GM23338 (cell line): Measurements from ENCODE around the gene ZNF101. TPM values are rescaled to one million over a fixed set of nuclear protein-coding genes. Genes with fewer than 3 reads are reported as not detected.

Experiments used
- CREB1 ChIP-seq: fragments of 250-450 bp; sonication (Bioruptor Pico); IDR thresholded peaks from 2 replicates; pipeline ENCODE4 v1.5.0; 2020; ENCODE audit warnings: low read depth, mild to moderate bottlenecking, moderate library complexity
- EZH2 ChIP-seq: fragments of 200-600 bp; sonication (generic); IDR thresholded peaks from one replicate; pipeline ENCODE4 v1.8.0; 2017; ENCODE audit warnings: antibody characterized with exemption, mild to moderate bottlenecking, low read depth; ENCODE audit not compliant: unreplicated experiment
- EZH2phosphoT487 ChIP-seq: fragments of 200-600 bp; sonication (generic); IDR thresholded peaks from one replicate; pipeline ENCODE4 v1.8.1; 2018; ENCODE audit warnings: antibody characterized with exemption; ENCODE audit not compliant: unreplicated experiment
- JUNB ChIP-seq: IDR thresholded peaks from one replicate; pipeline ENCODE4 v1.6.1; 2016; ENCODE audit warnings: antibody characterized with exemption; ENCODE audit not compliant: unreplicated experiment
- NANOG ChIP-seq: IDR thresholded peaks from 2 replicates; pipeline ENCODE4 v1.6.1; 2016; ENCODE audit warnings: antibody characterized with exemption, borderline replicate concordance
- POLR2AphosphoS5 ChIP-seq: IDR thresholded peaks from 2 replicates; pipeline ENCODE4 v1.6.1; 2016; ENCODE audit warnings: antibody characterized with exemption, low read depth
- STAT1 ChIP-seq: IDR thresholded peaks from one replicate; pipeline ENCODE4 v1.6.1; 2016; ENCODE audit warnings: antibody characterized with exemption; ENCODE audit not compliant: unreplicated experiment
- ZNF114 ChIP-seq: fragments of 250-450 bp; sonication (Bioruptor Pico); IDR thresholded peaks from 2 replicates; pipeline ENCODE4 v1.5.0; 2020; ENCODE audit warnings: mild to moderate bottlenecking, moderate library complexity
- ZNF331 ChIP-seq: fragments of 250-450 bp; sonication (Bioruptor Pico); IDR thresholded peaks from 2 replicates; pipeline ENCODE4 v1.5.0; 2020; ENCODE audit warnings: low read depth, mild to moderate bottlenecking, moderate library complexity
- polyA plus RNA-seq: library from polyadenylated mRNA; unstranded; fragments of >200 nt; fragmentation: Nextera tagmentation; extraction: Ambion mirVana; gene quantifications from 2 replicates; pipeline ENCODE4 v1.2.1, GENCODE V29; 2016
- total RNA-seq: library from RNA; depleted of rRNA; stranded (reverse); fragments of >200 nt; shearing (Covaris generic); gene quantifications from 2 replicates; pipeline ENCODE4 v1.2.3, GENCODE V29; 2014
- TF ChIP-seq, protein P1 (sequence below): fragments of 250-450 bp; sonication (Bioruptor Pico); IDR thresholded peaks from 2 replicates; pipeline ENCODE4 v1.5.0; 2020; ENCODE audit warnings: mild to moderate bottlenecking, moderate library complexity
- TF ChIP-seq, protein P2 (sequence below): IDR thresholded peaks from 2 replicates; pipeline ENCODE4 v1.6.1; 2016; ENCODE audit warnings: antibody characterized with exemption
- TF ChIP-seq, protein P3 (sequence below): IDR thresholded peaks from one replicate; pipeline ENCODE4 v1.6.1; 2018; ENCODE audit warnings: antibody characterized with exemption; ENCODE audit not compliant: unreplicated experiment

The ZNF101 gene
- total and polyA plus RNA-seq, 2 experiments from 2014 or later = 46.4 to 47.9 TPM

DNA sequence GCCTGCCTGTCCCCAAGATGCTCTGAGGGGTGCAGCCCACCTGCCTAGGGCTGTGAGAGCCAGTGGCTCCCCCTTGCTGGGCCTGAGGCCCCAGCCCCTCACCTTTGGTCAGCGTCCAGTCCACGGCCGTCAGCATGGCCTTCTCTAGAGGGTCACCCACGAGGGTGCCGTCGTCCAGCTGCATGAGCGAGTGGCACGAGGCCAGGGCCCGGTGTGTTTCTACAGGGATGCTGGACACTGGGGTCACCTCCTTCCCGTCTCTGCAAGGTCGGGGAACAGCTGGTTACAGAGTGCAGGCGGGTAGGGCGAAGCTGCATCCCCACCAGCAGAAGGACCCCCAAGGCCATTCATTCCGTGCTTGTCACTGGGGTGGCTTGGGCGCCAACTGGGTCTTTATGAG is 14.2 kb upstream of the ZNF101 start (continued):
- TF ChIP-seq, protein P1, sequence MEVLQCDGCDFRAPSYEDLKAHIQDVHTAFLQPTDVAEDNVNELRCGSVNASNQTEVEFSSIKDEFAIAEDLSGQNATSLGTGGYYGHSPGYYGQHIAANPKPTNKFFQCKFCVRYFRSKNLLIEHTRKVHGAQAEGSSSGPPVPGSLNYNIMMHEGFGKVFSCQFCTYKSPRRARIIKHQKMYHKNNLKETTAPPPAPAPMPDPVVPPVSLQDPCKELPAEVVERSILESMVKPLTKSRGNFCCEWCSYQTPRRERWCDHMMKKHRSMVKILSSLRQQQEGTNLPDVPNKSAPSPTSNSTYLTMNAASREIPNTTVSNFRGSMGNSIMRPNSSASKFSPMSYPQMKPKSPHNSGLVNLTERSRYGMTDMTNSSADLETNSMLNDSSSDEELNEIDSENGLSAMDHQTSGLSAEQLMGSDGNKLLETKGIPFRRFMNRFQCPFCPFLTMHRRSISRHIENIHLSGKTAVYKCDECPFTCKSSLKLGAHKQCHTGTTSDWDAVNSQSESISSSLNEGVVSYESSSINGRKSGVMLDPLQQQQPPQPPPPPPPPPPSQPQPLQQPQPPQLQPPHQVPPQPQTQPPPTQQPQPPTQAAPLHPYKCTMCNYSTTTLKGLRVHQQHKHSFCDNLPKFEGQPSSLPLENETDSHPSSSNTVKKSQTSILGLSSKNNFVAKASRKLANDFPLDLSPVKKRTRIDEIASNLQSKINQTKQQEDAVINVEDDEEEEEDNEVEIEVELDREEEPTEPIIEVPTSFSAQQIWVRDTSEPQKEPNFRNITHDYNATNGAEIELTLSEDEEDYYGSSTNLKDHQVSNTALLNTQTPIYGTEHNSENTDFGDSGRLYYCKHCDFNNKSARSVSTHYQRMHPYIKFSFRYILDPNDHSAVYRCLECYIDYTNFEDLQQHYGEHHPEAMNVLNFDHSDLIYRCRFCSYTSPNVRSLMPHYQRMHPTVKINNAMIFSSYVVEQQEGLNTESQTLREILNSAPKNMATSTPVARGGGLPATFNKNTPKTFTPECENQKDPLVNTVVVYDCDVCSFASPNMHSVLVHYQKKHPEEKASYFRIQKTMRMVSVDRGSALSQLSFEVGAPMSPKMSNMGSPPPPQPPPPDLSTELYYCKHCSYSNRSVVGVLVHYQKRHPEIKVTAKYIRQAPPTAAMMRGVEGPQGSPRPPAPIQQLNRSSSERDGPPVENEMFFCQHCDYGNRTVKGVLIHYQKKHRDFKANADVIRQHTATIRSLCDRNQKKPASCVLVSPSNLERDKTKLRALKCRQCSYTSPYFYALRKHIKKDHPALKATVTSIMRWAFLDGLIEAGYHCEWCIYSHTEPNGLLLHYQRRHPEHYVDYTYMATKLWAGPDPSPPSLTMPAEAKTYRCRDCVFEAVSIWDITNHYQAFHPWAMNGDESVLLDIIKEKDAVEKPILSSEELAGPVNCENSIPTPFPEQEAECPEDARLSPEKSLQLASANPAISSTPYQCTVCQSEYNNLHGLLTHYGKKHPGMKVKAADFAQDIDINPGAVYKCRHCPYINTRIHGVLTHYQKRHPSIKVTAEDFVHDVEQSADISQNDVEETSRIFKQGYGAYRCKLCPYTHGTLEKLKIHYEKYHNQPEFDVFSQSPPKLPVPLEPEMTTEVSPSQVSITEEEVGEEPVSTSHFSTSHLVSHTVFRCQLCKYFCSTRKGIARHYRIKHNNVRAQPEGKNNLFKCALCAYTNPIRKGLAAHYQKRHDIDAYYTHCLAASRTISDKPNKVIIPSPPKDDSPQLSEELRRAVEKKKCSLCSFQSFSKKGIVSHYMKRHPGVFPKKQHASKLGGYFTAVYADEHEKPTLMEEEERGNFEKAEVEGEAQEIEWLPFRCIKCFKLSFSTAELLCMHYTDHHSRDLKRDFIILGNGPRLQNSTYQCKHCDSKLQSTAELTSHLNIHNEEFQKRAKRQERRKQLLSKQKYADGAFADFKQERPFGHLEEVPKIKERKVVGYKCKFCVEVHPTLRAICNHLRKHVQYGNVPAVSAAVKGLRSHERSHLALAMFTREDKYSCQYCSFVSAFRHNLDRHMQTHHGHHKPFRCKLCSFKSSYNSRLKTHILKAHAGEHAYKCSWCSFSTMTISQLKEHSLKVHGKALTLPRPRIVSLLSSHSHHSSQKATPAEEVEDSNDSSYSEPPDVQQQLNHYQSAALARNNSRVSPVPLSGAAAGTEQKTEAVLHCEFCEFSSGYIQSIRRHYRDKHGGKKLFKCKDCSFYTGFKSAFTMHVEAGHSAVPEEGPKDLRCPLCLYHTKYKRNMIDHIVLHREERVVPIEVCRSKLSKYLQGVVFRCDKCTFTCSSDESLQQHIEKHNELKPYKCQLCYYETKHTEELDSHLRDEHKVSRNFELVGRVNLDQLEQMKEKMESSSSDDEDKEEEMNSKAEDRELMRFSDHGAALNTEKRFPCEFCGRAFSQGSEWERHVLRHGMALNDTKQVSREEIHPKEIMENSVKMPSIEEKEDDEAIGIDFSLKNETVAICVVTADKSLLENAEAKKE = no peak
- TF ChIP-seq, protein P2, sequence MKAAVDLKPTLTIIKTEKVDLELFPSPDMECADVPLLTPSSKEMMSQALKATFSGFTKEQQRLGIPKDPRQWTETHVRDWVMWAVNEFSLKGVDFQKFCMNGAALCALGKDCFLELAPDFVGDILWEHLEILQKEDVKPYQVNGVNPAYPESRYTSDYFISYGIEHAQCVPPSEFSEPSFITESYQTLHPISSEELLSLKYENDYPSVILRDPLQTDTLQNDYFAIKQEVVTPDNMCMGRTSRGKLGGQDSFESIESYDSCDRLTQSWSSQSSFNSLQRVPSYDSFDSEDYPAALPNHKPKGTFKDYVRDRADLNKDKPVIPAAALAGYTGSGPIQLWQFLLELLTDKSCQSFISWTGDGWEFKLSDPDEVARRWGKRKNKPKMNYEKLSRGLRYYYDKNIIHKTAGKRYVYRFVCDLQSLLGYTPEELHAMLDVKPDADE = no peak
- TF ChIP-seq CREB1 (CRISPR knock-in tag) (no peak), NANOG (no peak), ZNF114 (no peak), POLR2AphosphoS5 (no peak), ZNF331 (CRISPR knock-in tag) (no peak), JUNB (no peak), STAT1 (no peak), EZH2 (no peak), EZH2phosphoT487 (no peak)
- TF ChIP-seq, protein P3, sequence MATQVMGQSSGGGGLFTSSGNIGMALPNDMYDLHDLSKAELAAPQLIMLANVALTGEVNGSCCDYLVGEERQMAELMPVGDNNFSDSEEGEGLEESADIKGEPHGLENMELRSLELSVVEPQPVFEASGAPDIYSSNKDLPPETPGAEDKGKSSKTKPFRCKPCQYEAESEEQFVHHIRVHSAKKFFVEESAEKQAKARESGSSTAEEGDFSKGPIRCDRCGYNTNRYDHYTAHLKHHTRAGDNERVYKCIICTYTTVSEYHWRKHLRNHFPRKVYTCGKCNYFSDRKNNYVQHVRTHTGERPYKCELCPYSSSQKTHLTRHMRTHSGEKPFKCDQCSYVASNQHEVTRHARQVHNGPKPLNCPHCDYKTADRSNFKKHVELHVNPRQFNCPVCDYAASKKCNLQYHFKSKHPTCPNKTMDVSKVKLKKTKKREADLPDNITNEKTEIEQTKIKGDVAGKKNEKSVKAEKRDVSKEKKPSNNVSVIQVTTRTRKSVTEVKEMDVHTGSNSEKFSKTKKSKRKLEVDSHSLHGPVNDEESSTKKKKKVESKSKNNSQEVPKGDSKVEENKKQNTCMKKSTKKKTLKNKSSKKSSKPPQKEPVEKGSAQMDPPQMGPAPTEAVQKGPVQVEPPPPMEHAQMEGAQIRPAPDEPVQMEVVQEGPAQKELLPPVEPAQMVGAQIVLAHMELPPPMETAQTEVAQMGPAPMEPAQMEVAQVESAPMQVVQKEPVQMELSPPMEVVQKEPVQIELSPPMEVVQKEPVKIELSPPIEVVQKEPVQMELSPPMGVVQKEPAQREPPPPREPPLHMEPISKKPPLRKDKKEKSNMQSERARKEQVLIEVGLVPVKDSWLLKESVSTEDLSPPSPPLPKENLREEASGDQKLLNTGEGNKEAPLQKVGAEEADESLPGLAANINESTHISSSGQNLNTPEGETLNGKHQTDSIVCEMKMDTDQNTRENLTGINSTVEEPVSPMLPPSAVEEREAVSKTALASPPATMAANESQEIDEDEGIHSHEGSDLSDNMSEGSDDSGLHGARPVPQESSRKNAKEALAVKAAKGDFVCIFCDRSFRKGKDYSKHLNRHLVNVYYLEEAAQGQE = no peak
